AG04449 (cell line): ENCODE data around the gene ADH5.
"Not testable (repeated sequence)": the region's sequence is repeated elsewhere in the genome, so short reads cannot be mapped to it uniquely, and the experiment has no call there.

Experiments used
- CTCF ChIA-PET: fragments of 350-600 bp; formaldehyde crosslinking; extraction: SDS; loops from one replicate; lab custom pipeline; 2021; ENCODE audit warnings: antibody characterized with exemption; lab: Yijun Ruan, JAX
- POLR2A ChIA-PET: fragments of 400-600, 350-600 bp; formaldehyde crosslinking; extraction: SDS; loops from one replicate; lab custom pipeline; 2020; ENCODE audit warnings: antibody characterized with exemption, inconsistent platforms; lab: Yijun Ruan, JAX
- DNase-seq: peaks from one replicate; pipeline ENCODE4 v3.0.0-alpha.2; 2010; ENCODE audit warnings: low read depth, low spot score
- H3K4me3 ChIP-seq: 2 replicates; pipeline ENCODE4 v1.5.1; 2011; ENCODE audit warnings: low read depth, mild to moderate bottlenecking, control low read depth, low read length
- CTCF ChIP-seq: IDR thresholded peaks from one replicate; pipeline ENCODE4 v1.5.1; 2011; ENCODE audit warnings: mild to moderate bottlenecking, moderate library complexity, low read length, control low read depth, inconsistent platforms; ENCODE audit not compliant: insufficient read depth; ENCODE audit errors: missing control alignments

ADH5 gene

GRCh38 chr4:99078336-99078735, 10.3 kb downstream of the ADH5 start:
- no peak for DNase-seq
- CTCF ChIA-PET: interaction anchor here (0.6 to 1.2 kb wide), 2 partner anchors 9 to 32 kb away, joined by 3 read pairs; no protein-coding TSS in a partner anchor
- POLR2A ChIA-PET: no interaction called here
- no peak overlapping the region for H3K4me3 ChIP-seq
- no peak for TF ChIP-seq CTCF

GRCh38 chr4:99077177-99077576, 11.4 kb downstream of the ADH5 start:
- CTCF ChIA-PET: no interaction called here
- no peak for TF ChIP-seq CTCF
- POLR2A ChIA-PET: no interaction called here
- no peak overlapping the region for H3K4me3 ChIP-seq
- DNase-seq: no peak

- no peak for TF ChIP-seq CTCF
- no peak for DNase-seq
- ChIA-PET CTCF (interaction anchor here (0.7 kb wide), 1 partner anchor 18 kb away, joined by 3 read pairs; no protein-coding TSS in a partner anchor), POLR2A (no interaction called here)
- no peak overlapping the region for H3K4me3 ChIP-seq
Measured at GRCh38 chr4:99076292-99076976, 12.2 kb downstream of the ADH5 start.

GRCh38 chr4:99074816-99075215, 13.8 kb downstream of the ADH5 start:
- POLR2A ChIA-PET: no interaction called here
- H3K4me3 ChIP-seq: no peak overlapping the region
- no peak for DNase-seq
- TF ChIP-seq CTCF: no peak
- CTCF ChIA-PET: interaction anchor here (1.1 to 2.0 kb wide), 2 partner anchors 18 to 80 kb away, joined by 3 to 4 read pairs; partner anchors contain the start of gene METAP1

GRCh38 chr4:99071159-99071558, 17.4 kb downstream of the ADH5 start:
- ChIA-PET CTCF (no interaction called here), POLR2A (no interaction called here)
- H3K4me3 ChIP-seq: no peak overlapping the region
- no peak for DNase-seq
- TF ChIP-seq CTCF: no peak

GRCh38 chr4:99067617-99068016, 21.0 kb downstream of the ADH5 start:
- no peak for DNase-seq
- H3K4me3 ChIP-seq: no peak overlapping the region
- CTCF ChIA-PET: interaction anchor here (1.1 to 1.4 kb wide), 2 partner anchors 11 to 18 kb away, joined by 4 to 5 read pairs; no protein-coding TSS in a partner anchor
- POLR2A ChIA-PET: interaction anchor here (1.0 kb wide), 1 partner anchor 18 kb away, joined by 3 read pairs; no protein-coding TSS in a partner anchor
- no peak for TF ChIP-seq CTCF

- POLR2A ChIA-PET, CTCF ChIA-PET, DNase-seq, H3K4me3 ChIP-seq: not testable (repeated sequence)
Measured at GRCh38 chr4:99065521-99065920, 23.1 kb downstream of the ADH5 start.
